HG03342 (cell line): ENCODE data around the gene TUBB3.
"Not testable (repeated sequence)": the region's sequence is repeated elsewhere in the genome, so short reads cannot be mapped to it uniquely, and the experiment has no call there.

Source experiments
- ATAC-seq: cut with Tn5 transposase; IDR thresholded peaks from one replicate; pipeline ENCODE4 v1.9.1; 2021; ENCODE audit warnings: mild to moderate bottlenecking, moderate library complexity; ENCODE audit not compliant: unreplicated experiment

The TUBB3 gene

GRCh38 chr16:89900885-89901284, 22.3 kb upstream of the TUBB3 start:
- ATAC-seq: no peak

GRCh38 chr16:89902980-89903379, 20.2 kb upstream of the TUBB3 start:
- ATAC-seq: no peak

GRCh38 chr16:89903908-89904515, 19.1 kb upstream of the TUBB3 start:
- ATAC-seq: no peak

GRCh38 chr16:89904606-89905510, 18.3 kb upstream of the TUBB3 start:
- no peak for ATAC-seq

- no peak for ATAC-seq
Measured at GRCh38 chr16:89905511-89906139, 17.5 kb upstream of the TUBB3 start.

GRCh38 chr16:89906140-89907025, 16.8 kb upstream of the TUBB3 start:
- no peak for ATAC-seq

- ATAC-seq: no peak
Measured at GRCh38 chr16:89907055-89907814, 15.9 kb upstream of the TUBB3 start.

- no peak for ATAC-seq
Measured at GRCh38 chr16:89908236-89908635, 14.9 kb upstream of the TUBB3 start.

- ATAC-seq: no peak
Measured at GRCh38 chr16:89909777-89910716, 13.1 kb upstream of the TUBB3 start.

- no peak for ATAC-seq
Measured at GRCh38 chr16:89910717-89911354, 12.3 kb upstream of the TUBB3 start.

- no peak for ATAC-seq
Measured at GRCh38 chr16:89911375-89911774, 11.8 kb upstream of the TUBB3 start.

- ATAC-seq: no peak
Measured at GRCh38 chr16:89912143-89912542, 11.0 kb upstream of the TUBB3 start.

- ATAC-seq: no peak
Measured at GRCh38 chr16:89912627-89913026, 10.5 kb upstream of the TUBB3 start.

GRCh38 chr16:89913408-89914387, 9.4 kb upstream of the TUBB3 start:
- no peak for ATAC-seq

GRCh38 chr16:89914642-89915285, 8.4 kb upstream of the TUBB3 start:
- ATAC-seq: not testable (repeated sequence)

- ATAC-seq: no peak
Measured at GRCh38 chr16:89915303-89916232, 7.6 kb upstream of the TUBB3 start.
